RPMI8226 (cell line): ENCODE measurements around the gene NFKBIA.
"Not testable (repeated sequence)": the region's sequence is repeated elsewhere in the genome, so short reads cannot be mapped to it uniquely, and the experiment has no call there.

Experiments
- DNase-seq: peaks from one replicate; pipeline ENCODE4 v3.0.0-alpha.2; 2015

The NFKBIA gene

GRCh38 chr14:35389315-35389667 is 15.3 kb downstream of the NFKBIA start:
- no peak for DNase-seq

GRCh38 chr14:35388656-35389314 is 15.8 kb downstream of the NFKBIA start:
- no peak for DNase-seq

GRCh38 chr14:35387713-35388579 is 16.6 kb downstream of the NFKBIA start:
- no peak for DNase-seq

- no peak for DNase-seq
These were observed 17.3 kb downstream of the NFKBIA start for GRCh38 chr14:35387219-35387618.

GRCh38 chr14:35386673-35387125 is 17.9 kb downstream of the NFKBIA start:
- no peak for DNase-seq

GRCh38 chr14:35385042-35385839 is 19.3 kb downstream of the NFKBIA start:
- DNase-seq: no peak

GRCh38 chr14:35384455-35385041 is 20.0 kb downstream of the NFKBIA start:
- DNase-seq: no peak

- no peak for DNase-seq
These were observed 20.7 kb downstream of the NFKBIA start for GRCh38 chr14:35383569-35384454.

GRCh38 chr14:35380794-35381193 is 23.8 kb downstream of the NFKBIA start:
- no peak for DNase-seq

- not testable (repeated sequence) for DNase-seq
These were observed 25.2 kb downstream of the NFKBIA start for GRCh38 chr14:35379234-35379933.

- DNase-seq: no peak
These were observed 25.9 kb downstream of the NFKBIA start for GRCh38 chr14:35378425-35379233.

GRCh38 chr14:35375558-35376025 is 29.0 kb downstream of the NFKBIA start:
- DNase-seq: no peak

GRCh38 chr14:35374263-35374712 is 30.3 kb downstream of the NFKBIA start:
- DNase-seq: no peak

GRCh38 chr14:35373208-35373607 is 31.3 kb downstream of the NFKBIA start:
- not testable (repeated sequence) for DNase-seq

GRCh38 chr14:35370969-35371368 is 33.6 kb downstream of the NFKBIA start:
- DNase-seq: no peak

- no peak for DNase-seq
These were observed 34.8 kb downstream of the NFKBIA start for GRCh38 chr14:35369701-35370191.

- no peak for DNase-seq
These were observed 35.8 kb downstream of the NFKBIA start for GRCh38 chr14:35368583-35369392.

- DNase-seq: no peak
These were observed 36.4 kb downstream of the NFKBIA start for GRCh38 chr14:35368139-35368460.

- DNase-seq: no peak
These were observed 37.5 kb downstream of the NFKBIA start for GRCh38 chr14:35367056-35367372.
